Measurements from ENCODE around the gene MS4A10. TPM values are rescaled to one million over a fixed set of nuclear protein-coding genes. Genes with fewer than 3 reads are reported as not detected.

MS4A10 gene
- total and polyA plus RNA-seq, 2 donors (not counting 1 experiment from before 2014, with no cell fraction given), result not detected

- Histone ChIP-seq H3K4me3 (ENCODE audit: control extremely low read depth in 1 of 5, extremely low read depth in 1 of 5, insufficient read depth in 1 of 5, low read depth in 2 of 5, low read length in 4 of 5) (no peak overlapping the region), H4K20me1 (ENCODE audit: control insufficient read depth, insufficient read depth, low read length, poor library complexity, severe bottlenecking) (no peaks in the 10 kb centered on the region), H3K4me2 (replicated peaks; ENCODE audit: low read depth, low read length, poor library complexity, severe bottlenecking) (no peak overlapping the region), H3K27ac (ENCODE audit: low read length in 2 of 2) (no peak overlapping the region), H3K36me3 (replicated peaks in 1 of 2; ENCODE audit: control extremely low read depth in 1 of 2, control insufficient read depth in 1 of 2, extremely low read depth in 1 of 2, insufficient read depth in 2 of 2, low read length in 1 of 2) (no peaks in the 10 kb centered on the region), H3K27me3 (replicated peaks in 1 of 4; ENCODE audit: control extremely low read depth in 1 of 4, control insufficient read depth in 3 of 4, insufficient read depth in 4 of 4, low read length in 3 of 4) (peaks cover 0 to 31% (median 1%) of the 10 kb centered on the region in 4 experiments), H3K79me2 (ENCODE audit: control insufficient read depth, insufficient read depth, low read length) (no peaks in the 10 kb centered on the region), H3K9ac (ENCODE audit: low read length) (no peak overlapping the region), H3K9me3 (ENCODE audit: control extremely low read depth in 1 of 3, control insufficient read depth in 2 of 3, insufficient read depth in 1 of 3, low read length in 2 of 3) (peaks cover 0 to 10% (median 0%) of the 10 kb centered on the region in 3 donors), H2AFZ (ENCODE audit: insufficient read depth, low read depth, low read length, poor library complexity, severe bottlenecking) (no peak overlapping the region), H3K4me1 (ENCODE audit: control insufficient read depth in 2 of 2, insufficient read depth in 2 of 2, low read length in 2 of 2) (no peaks in the 10 kb centered on the region)
- Mint-ChIP-seq H3K9me3 (ENCODE audit: insufficient read depth) (no peaks in the 10 kb centered on the region), H3K4me1 (peaks cover 5% of the 10 kb centered on the region), H3K27me3 (peaks cover 32% of the 10 kb centered on the region), H3K4me3 (no peak overlapping the region), H3K27ac (no peak overlapping the region)
- POLR2A ChIA-PET, result no interaction called here
- CTCF ChIA-PET, result interaction anchor here (0.8 to 1.1 kb wide), 2 partner anchors 9 to 10 kb away, joined by 3 to 4 read pairs; no protein-coding TSS in a partner anchor
- ATAC-seq (ENCODE audit: low read depth), result no peak
- no peak for DNase-seq
- WGBS (ENCODE audit: insufficient coverage), result 97% methylated on average over 2 of the region's 4 CpGs
- intact Hi-C loops (cut with micrococcal nuclease), result no loop called here
- TF ChIP-seq, protein P1, sequence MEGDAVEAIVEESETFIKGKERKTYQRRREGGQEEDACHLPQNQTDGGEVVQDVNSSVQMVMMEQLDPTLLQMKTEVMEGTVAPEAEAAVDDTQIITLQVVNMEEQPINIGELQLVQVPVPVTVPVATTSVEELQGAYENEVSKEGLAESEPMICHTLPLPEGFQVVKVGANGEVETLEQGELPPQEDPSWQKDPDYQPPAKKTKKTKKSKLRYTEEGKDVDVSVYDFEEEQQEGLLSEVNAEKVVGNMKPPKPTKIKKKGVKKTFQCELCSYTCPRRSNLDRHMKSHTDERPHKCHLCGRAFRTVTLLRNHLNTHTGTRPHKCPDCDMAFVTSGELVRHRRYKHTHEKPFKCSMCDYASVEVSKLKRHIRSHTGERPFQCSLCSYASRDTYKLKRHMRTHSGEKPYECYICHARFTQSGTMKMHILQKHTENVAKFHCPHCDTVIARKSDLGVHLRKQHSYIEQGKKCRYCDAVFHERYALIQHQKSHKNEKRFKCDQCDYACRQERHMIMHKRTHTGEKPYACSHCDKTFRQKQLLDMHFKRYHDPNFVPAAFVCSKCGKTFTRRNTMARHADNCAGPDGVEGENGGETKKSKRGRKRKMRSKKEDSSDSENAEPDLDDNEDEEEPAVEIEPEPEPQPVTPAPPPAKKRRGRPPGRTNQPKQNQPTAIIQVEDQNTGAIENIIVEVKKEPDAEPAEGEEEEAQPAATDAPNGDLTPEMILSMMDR (IDR thresholded peaks at IDR 0.05), result no peak
- TF ChIP-seq EZH2 (IDR thresholded peaks at IDR 0.05; ENCODE audit: borderline replicate concordance, insufficient read depth, low read depth, low read length, poor library complexity, severe bottlenecking), result no peak
Observed at GRCh38 chr11:60769273-60769672, 15.9 kb upstream of the MS4A10 start.

GRCh38 chr11:60769811-60770210 is 15.3 kb upstream of the MS4A10 start:
- Histone ChIP-seq H3K4me3 (ENCODE audit: control extremely low read depth in 1 of 5, extremely low read depth in 1 of 5, insufficient read depth in 1 of 5, low read depth in 2 of 5, low read length in 4 of 5) (no peak overlapping the region), H3K4me2 (replicated peaks; ENCODE audit: low read depth, low read length, poor library complexity, severe bottlenecking) (no peak overlapping the region), H3K9me3 (ENCODE audit: control extremely low read depth in 1 of 3, control insufficient read depth in 2 of 3, insufficient read depth in 1 of 3, low read length in 2 of 3) (peaks cover 0 to 10% (median 0%) of the 10 kb centered on the region in 3 donors), H3K79me2 (ENCODE audit: control insufficient read depth, insufficient read depth, low read length) (no peaks in the 10 kb centered on the region), H4K20me1 (ENCODE audit: control insufficient read depth, insufficient read depth, low read length, poor library complexity, severe bottlenecking) (no peaks in the 10 kb centered on the region), H3K27me3 (replicated peaks in 1 of 4; ENCODE audit: control extremely low read depth in 1 of 4, control insufficient read depth in 3 of 4, insufficient read depth in 4 of 4, low read length in 3 of 4) (peaks cover 0 to 31% (median 1%) of the 10 kb centered on the region in 4 experiments), H2AFZ (ENCODE audit: insufficient read depth, low read depth, low read length, poor library complexity, severe bottlenecking) (no peak overlapping the region), H3K9ac (ENCODE audit: low read length) (no peak overlapping the region), H3K4me1 (ENCODE audit: control insufficient read depth in 2 of 2, insufficient read depth in 2 of 2, low read length in 2 of 2) (peaks cover 3% of the 10 kb centered on the region in 2 donors), H3K36me3 (replicated peaks in 1 of 2; ENCODE audit: control extremely low read depth in 1 of 2, control insufficient read depth in 1 of 2, extremely low read depth in 1 of 2, insufficient read depth in 2 of 2, low read length in 1 of 2) (no peaks in the 10 kb centered on the region), H3K27ac (ENCODE audit: low read length in 2 of 2) (no peak overlapping the region)
- H3K27me3 Mint-ChIP-seq, result peaks cover 32% of the 10 kb centered on the region
- ChIA-PET CTCF (interaction anchor here (0.6 to 1.1 kb wide), 3 partner anchors 9 to 67 kb away, joined by 3 to 4 read pairs (median 3); no protein-coding TSS in a partner anchor), POLR2A (no interaction called here)
- TF ChIP-seq EZH2 (IDR thresholded peaks at IDR 0.05; ENCODE audit: borderline replicate concordance, insufficient read depth, low read depth, low read length, poor library complexity, severe bottlenecking), result no peak
- TF ChIP-seq, protein P1 (IDR thresholded peaks at IDR 0.05), result no peak
- no peaks in the 10 kb centered on the region for H3K9me3 Mint-ChIP-seq (ENCODE audit: insufficient read depth)
- ATAC-seq (ENCODE audit: low read depth) (no peak), DNase-seq (no peak)
- peaks cover 9% of the 10 kb centered on the region for H3K4me1 Mint-ChIP-seq
- H3K4me3 Mint-ChIP-seq, result no peak overlapping the region
- H3K27ac Mint-ChIP-seq, result no peak overlapping the region
- intact Hi-C loops (cut with micrococcal nuclease), result no loop called here
- WGBS (ENCODE audit: insufficient coverage), result 86% methylated on average over 11 of the region's 11 CpGs

Measured in B cell (primary cell).